Measurements from ENCODE around the gene CD320. TPM values are rescaled to one million over a fixed set of nuclear protein-coding genes. Genes with fewer than 3 reads are reported as not detected.
"Not testable (repeated sequence)": the region's sequence is repeated elsewhere in the genome, so short reads cannot be mapped to it uniquely, and the experiment has no call there.

The CD320 gene
- total RNA-seq, 4 donors from 2014 or later: 9.0 to 23.6 (median 16.8) TPM

- WGBS, 2 donors: 77% methylated on average over 33 of the region's 33 CpGs
- TF ChIP-seq, protein P1, sequence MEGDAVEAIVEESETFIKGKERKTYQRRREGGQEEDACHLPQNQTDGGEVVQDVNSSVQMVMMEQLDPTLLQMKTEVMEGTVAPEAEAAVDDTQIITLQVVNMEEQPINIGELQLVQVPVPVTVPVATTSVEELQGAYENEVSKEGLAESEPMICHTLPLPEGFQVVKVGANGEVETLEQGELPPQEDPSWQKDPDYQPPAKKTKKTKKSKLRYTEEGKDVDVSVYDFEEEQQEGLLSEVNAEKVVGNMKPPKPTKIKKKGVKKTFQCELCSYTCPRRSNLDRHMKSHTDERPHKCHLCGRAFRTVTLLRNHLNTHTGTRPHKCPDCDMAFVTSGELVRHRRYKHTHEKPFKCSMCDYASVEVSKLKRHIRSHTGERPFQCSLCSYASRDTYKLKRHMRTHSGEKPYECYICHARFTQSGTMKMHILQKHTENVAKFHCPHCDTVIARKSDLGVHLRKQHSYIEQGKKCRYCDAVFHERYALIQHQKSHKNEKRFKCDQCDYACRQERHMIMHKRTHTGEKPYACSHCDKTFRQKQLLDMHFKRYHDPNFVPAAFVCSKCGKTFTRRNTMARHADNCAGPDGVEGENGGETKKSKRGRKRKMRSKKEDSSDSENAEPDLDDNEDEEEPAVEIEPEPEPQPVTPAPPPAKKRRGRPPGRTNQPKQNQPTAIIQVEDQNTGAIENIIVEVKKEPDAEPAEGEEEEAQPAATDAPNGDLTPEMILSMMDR (IDR thresholded peaks at IDR 0.05): no peak
- no peak for TF ChIP-seq POLR2A (IDR thresholded peaks at IDR 0.05)
- intact Hi-C loops (cut with DNase I; ENCODE audit: low total_unique reads): no loop called here
- H3K4me3 ChIP-seq (ENCODE audit: low read depth, poor library complexity, severe bottlenecking): no peak overlapping the region
- DNase-seq (ENCODE audit: low spot score in 2 of 2): peak; percentile 13 to 86
These were observed 3.1 kb downstream of the CD320 start for GRCh38 chr19:8304841-8305621.

- intact Hi-C loops (cut with DNase I; ENCODE audit: low total_unique reads): no loop called here
- 62 to 74% methylated on average over 7 of the region's 7 CpGs for WGBS, 2 donors
- peak; percentile 10 to 77 for DNase-seq (ENCODE audit: low spot score in 2 of 2)
- TF ChIP-seq, protein P1 (IDR thresholded peaks at IDR 0.05): no peak
- TF ChIP-seq POLR2A (IDR thresholded peaks at IDR 0.05): no peak
- no peak overlapping the region for H3K4me3 ChIP-seq (ENCODE audit: low read depth, poor library complexity, severe bottlenecking)
These were observed 5.4 kb downstream of the CD320 start for GRCh38 chr19:8302734-8303133.

DNA sequence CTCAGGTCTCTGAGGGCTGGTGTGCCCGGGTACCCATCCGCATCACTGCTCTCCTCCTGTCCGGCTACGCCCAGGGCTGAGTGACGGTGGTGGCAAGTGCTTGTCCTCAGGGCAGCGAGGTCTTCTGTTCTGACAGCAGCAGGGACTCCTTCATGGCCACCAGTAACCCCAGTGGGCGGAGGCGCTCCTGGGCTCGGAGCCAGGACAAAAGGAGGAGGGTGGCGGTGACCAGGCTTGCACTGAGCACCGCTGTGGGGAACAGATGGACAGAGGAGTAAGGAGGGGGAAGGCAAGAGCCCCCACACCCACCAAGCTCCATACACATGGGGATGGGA is 5.8 kb downstream of the CD320 start:
- no peak for TF ChIP-seq POLR2A (IDR thresholded peaks at IDR 0.05)
- TF ChIP-seq, protein P1 (IDR thresholded peaks at IDR 0.05): no peak
- WGBS, 2 donors: 65 to 67% methylated on average over 5 to 11 of the region's 11 CpGs
- DNase-seq (ENCODE audit: low spot score in 2 of 2): peak; percentile 24 to 87
- no peak overlapping the region for H3K4me3 ChIP-seq (ENCODE audit: low read depth, poor library complexity, severe bottlenecking)
- intact Hi-C loops (cut with DNase I; ENCODE audit: low total_unique reads): no loop called here

GRCh38 chr19:8291337-8291736 is 16.8 kb downstream of the CD320 start:
- WGBS, 2 donors: no CpG with 5 or more reads among the region's 9 CpGs
- DNase-seq (ENCODE audit: low spot score in 2 of 2); intact Hi-C loops (cut with DNase I; ENCODE audit: low total_unique reads); H3K4me3 ChIP-seq (ENCODE audit: low read depth, poor library complexity, severe bottlenecking): not testable (repeated sequence)

GRCh38 chr19:8276508-8276907 is 31.6 kb downstream of the CD320 start:
- DNase-seq (ENCODE audit: low spot score in 2 of 2); H3K4me3 ChIP-seq (ENCODE audit: low read depth, poor library complexity, severe bottlenecking); intact Hi-C loops (cut with DNase I; ENCODE audit: low total_unique reads): not testable (repeated sequence)
- WGBS, 2 donors: no CpG with 5 or more reads among the region's 9 CpGs

DNA sequence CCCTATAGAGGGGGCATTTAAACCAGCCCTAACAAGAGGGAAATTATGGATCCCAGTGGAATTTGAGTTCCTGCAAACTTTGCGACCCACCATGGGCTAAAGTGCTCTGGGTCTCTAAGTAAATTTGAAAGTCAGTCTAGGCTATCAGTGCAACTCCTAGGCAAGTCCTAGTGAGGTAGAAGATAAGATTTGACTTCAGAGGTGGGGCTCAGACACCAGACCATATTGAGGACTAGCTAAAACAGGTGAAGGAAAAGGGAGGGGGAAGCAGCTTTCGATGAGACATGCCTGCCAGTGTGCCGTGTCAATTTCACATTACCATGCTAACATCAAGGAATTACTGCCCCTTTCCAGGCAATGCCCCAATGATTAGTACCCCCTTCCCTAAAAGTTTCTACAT is 38.4 kb downstream of the CD320 start:
- 90 to 93% methylated on average over 3 of the region's 3 CpGs for WGBS, 2 donors
- H3K4me3 ChIP-seq (ENCODE audit: low read depth, poor library complexity, severe bottlenecking): no peak overlapping the region
- intact Hi-C loops (cut with DNase I; ENCODE audit: low total_unique reads): loop anchor here (10.0 kb wide), 1 partner anchor 55 kb away; the partner anchor contains the start of genes NDUFA7 and RPS28
- TF ChIP-seq, protein P1 (IDR thresholded peaks at IDR 0.05): no peak
- TF ChIP-seq POLR2A (IDR thresholded peaks at IDR 0.05): no peak
- DNase-seq (ENCODE audit: low spot score in 2 of 2): no peak

DNA sequence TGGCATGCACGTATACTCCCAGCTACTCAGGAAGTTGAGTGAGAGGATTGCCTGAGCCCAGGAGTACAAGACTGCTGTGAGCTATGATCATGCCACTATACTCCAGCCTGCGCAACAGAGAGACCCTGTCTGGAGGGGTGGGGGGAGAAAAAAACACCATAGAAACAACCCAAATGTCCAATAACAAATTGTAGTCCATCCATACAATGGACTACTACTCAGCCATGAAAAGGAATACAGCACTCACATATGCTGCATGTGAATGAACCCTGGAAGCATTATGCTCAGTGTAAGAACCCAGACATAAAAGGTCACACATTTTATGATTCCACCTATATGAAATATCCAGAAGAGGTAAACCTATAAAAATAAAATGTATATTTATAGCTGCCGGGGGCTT is 42.3 kb downstream of the CD320 start:
- WGBS, 2 donors: 64 to 74% methylated on average over 3 of the region's 3 CpGs
- H3K4me3 ChIP-seq (ENCODE audit: low read depth, poor library complexity, severe bottlenecking): no peak overlapping the region
- TF ChIP-seq, protein P1 (IDR thresholded peaks at IDR 0.05): no peak
- TF ChIP-seq POLR2A (IDR thresholded peaks at IDR 0.05): no peak
- intact Hi-C loops (cut with DNase I; ENCODE audit: low total_unique reads): loop anchor here (10.0 kb wide), 1 partner anchor 59 kb away; the partner anchor contains the start of genes NDUFA7 and RPS28
- DNase-seq (ENCODE audit: low spot score in 2 of 2): no peak

GRCh38 chr19:8264248-8264647 is 43.9 kb downstream of the CD320 start:
- intact Hi-C loops (cut with DNase I; ENCODE audit: low total_unique reads): loop anchor here (10.0 kb wide), 1 partner anchor 61 kb away; the partner anchor contains the start of genes NDUFA7 and RPS28
- peak in 1 of 2 donors; percentile 3 for DNase-seq (ENCODE audit: low spot score in 2 of 2)
- H3K4me3 ChIP-seq (ENCODE audit: low read depth, poor library complexity, severe bottlenecking): not testable (repeated sequence)
- 88 to 93% methylated on average over 2 to 4 of the region's 4 CpGs for WGBS, 2 donors

All from lower leg skin (tissue), 4 donors.